HG02973 (cell line): ENCODE results near the gene KCTD14.
"Not testable (repeated sequence)": the region's sequence is repeated elsewhere in the genome, so short reads cannot be mapped to it uniquely, and the experiment has no call there.

Source experiments
- ATAC-seq: cut with Tn5 transposase; IDR thresholded peaks from one replicate; pipeline ENCODE4 v1.9.1; 2021; ENCODE audit warnings: moderate library complexity; ENCODE audit not compliant: unreplicated experiment

The KCTD14 gene, protein sequence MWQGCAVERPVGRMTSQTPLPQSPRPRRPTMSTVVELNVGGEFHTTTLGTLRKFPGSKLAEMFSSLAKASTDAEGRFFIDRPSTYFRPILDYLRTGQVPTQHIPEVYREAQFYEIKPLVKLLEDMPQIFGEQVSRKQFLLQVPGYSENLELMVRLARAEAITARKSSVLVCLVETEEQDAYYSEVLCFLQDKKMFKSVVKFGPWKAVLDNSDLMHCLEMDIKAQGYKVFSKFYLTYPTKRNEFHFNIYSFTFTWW

DNA sequence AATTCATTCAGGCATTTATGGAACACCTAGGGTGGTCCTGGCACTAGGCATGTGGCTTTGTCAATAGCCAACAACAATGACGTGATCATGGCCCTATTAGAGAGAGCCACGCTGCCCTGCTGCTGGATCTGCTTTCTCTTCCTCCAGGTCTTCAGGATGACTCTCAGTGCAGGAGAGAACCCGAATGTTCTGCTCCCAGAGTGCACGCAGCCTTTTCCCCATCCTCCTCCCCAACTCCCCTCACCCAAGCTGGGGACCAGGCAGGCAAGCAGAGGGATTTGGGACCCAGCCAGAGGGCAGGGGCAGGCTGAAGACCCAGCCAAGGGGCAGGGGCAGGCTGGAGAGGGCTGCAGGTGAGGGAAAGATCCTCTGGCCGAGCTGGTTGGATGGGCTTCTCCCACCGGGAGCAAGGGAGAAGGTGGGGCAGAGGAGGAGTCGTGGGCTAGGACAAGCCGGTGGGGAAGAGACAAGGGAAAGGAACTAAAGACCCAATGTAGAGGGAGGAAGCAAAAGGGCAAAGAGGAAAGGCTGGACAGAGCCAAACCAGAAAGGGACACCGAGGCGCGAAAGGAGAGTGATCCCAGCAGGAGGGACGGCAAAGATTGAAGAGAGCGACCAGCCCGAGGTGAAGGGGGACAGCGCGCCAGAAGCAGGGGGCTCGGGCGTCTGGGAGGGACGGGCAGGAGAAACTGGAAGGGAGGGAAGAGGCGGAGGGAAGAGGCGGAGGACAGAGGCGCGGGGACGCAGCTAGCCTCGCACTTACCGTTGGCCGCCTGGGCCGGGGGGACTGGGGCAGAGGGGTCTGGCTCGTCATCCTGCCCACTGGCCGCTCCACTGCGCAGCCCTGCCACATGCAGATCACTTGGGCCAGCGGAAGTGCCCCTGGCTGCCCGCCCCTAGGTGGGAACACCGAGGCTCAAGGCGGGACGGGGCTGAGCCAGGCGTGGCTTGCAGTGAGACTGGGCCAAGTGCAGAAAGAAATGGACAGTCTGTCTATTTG, at the start of gene KCTD14:
Gene KCTD14, minus strand, starts transcription at position 880 of the 1,000 bp plus-strand sequence. Its CDS starts 27 bp downstream, at position 853.
- ATAC-seq = no peak

DNA sequence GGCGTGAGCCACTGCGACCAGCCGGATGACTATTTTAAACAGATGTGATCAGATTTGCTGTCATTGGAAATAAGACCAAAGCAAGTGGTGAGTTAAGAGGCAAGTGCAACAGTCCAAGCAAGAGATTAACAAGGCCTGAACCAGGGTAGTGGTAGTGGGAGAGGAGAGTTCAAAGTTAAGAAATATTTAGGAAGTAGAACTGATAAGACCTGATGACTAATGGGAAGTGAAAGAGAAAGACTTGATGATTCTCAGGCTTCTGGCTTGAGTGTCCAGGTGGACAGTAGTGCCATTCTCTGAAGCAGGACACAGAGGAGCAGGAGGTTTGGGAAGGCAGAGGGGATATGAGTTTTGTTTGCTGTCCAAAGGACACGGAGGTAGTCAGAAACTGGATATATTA, 49.4 kb upstream of the KCTD14 start:
- no peak for ATAC-seq

DNA sequence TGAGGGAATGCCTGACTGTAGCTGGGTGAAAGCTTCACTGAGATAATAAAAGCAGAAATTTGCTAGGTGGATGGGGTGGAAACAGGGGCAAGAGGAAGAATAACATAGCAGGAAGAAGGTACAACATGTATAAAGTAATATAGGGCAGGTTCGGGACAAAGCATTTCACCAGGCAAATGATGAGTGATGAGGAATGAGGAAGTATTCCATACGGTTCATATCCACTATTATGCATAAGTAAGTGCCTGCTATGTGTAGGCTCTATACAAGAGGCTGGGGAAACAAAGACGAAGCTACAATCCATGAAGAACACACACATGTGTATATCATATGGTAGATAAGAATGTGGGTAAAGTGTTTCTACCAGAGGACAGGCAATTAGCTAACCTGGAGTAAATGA, 48.6 kb upstream of the KCTD14 start:
- no peak for ATAC-seq

DNA sequence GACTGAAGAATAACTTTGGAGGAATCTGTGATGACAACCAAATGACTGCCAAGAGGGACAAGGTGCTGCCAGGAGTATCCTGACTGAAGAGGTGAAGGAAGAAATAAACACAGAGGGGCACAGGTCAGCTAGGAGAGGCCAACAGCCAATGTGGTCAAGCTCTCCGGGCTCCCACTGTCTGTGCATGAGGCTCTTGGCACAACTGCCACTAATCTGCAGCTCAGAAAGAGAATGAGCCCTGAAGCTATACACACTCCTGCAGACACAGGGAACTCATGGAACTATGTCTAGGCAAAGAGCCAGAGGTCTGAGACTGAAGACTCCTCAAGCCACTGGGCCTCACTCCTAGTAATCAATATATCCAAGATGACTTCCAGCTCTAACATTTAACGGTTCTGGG, 47.5 kb upstream of the KCTD14 start:
- ATAC-seq = no peak

DNA sequence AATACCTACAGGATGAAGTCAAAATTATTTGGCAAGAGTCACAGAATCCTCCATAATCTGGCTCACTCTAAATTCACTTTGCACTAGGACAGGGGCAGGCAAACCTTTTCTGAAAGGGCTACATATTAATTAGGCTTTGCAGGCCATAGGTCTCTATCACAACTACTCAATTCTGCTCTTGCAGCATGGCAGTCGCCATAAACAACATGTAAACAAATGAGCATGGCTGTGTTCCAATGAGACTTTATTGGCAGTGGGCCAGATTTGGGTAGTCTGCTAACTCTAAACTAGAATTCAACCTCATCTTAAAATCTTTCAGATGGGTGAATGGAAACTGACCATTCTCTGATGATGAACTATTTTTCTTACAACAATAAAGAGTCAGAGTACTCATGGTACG, 46.4 kb upstream of the KCTD14 start:
- no peak for ATAC-seq

DNA sequence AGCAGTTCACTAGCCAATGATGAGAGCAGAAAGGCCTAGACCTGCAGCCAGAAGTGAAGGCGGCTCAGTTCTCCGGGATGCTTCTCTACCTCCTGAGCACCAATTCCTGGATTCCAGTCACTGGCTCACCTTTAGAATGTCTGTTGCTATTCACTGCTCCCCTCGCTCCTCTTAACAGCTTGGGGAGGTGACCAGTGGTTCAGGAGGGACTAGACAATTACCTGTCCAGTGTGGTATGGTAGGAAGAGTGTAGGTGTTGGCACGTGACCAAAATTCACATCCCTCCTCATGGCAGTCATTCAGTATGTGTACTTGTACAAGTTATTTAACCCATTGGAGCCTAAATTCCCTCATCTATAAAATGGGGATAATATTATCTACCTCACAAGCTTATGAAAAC, 44.6 kb upstream of the KCTD14 start:
- no peak for ATAC-seq

DNA sequence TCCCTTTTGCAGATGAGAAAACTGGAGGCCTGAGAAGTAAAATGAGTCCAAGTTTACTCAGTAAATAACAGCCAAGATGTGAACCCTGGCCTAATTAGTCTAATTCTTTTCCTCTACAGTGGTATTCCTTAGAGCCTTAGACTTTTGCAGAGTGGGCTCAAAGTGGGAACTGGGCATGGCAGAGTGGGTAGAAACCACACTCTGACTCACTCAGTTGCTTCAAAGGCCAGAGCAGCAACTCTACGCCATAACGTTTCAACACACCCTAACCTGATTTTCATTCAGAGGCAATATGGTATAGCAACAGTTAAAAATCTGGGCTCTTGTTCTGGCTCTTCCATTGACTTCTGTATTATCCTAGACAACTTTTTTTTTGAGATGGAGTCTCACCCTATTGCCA, 43.4 kb upstream of the KCTD14 start:
- ATAC-seq = no peak

DNA sequence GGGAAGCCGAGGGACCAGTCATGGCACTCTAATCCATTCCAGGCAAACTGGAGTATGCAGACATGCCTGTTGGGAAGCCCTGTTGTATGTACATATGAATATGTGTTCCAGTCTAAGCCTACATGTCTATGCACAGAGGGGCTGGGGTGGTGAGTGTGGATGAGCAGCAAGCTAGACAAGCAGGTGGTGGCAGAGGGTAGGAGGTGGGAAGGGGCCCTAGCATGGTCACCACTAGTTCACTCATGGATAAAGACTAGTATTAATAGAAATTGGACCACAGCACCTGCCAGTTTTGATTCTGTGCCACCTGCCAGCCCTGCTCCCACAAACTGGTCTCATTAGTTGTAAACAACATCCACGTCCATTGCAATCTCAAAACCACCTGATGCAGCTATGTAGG, 42.1 kb upstream of the KCTD14 start:
- no peak for ATAC-seq

DNA sequence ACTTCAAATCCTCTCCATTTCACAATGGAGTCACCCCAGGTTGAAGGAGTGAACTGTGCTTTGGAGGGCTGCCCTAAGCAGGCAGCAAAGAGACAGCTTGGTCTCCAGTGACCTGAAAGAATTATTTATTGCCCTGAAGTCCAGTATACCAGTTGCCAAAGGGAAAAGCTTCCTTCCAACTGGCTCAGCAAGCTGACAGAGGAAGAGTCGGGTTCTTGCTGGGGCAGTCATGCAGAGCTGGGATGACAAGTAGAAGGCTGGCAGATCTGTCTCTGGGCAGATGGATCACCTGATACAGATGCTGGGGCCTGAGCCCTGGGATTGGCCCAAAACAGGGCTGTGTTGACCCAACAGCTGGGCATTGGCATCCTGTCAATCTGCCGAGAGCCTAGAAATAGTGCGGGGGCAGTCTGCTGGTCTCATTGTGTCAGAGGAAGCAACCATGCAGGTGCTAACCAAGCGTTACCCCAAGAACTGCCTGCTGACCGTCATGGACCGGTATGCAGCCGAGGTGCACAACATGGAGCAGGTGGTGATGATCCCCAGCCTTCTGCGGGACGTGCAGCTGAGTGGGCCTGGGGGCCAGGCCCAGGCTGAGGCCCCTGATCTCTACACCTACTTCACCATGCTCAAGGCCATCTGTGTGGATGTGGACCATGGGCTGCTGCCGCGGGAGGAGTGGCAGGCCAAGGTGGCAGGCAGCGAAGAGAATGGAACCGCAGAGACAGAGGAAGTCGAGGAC, 40.5 kb upstream of the KCTD14 start, which contains the start of gene THRSP:
Gene THRSP, plus strand, starts transcription at position 422 of the 742 bp plus-strand sequence. Its CDS starts 21 bp downstream, at position 443.
- no peak for ATAC-seq

DNA sequence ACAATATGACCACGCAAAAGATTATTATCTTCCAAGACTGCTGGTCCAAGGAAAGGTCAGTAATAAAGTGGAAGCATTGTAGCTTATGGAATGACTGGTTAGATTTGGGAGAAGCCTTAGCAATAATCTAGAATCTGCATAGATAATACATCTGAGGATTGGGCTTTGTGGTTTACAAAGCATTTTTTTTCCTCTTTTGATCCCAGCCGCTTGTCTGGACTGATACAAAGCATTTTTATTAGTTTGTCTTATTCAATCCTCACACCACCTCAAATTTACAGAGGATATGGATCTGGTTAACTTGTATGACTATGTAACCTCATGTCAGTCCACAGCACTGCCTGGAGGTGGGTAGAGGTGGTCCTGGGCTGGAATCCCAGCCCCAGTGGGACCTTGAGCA, 39.6 kb upstream of the KCTD14 start:
- ATAC-seq = no peak

DNA sequence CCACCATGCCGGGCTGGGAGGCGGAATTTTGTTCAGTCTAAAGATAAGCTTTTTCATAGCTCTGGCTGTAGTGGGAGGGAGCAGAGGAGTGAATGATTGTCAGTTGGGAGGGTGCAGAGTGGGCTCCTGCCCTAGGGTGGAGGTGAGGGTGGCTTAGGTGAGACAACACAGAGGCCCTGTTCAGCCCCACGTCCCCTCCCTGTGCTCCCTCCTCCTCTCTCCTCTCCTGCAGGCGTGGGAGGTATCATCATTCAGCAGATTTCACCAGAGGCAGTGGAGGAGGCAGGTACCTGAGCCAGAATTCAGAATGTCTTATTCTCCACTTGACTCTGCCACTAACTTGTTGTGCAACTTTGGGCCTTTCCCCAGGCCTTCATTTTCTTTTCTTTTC, 38.8 kb upstream of the KCTD14 start:
- ATAC-seq = no peak

DNA sequence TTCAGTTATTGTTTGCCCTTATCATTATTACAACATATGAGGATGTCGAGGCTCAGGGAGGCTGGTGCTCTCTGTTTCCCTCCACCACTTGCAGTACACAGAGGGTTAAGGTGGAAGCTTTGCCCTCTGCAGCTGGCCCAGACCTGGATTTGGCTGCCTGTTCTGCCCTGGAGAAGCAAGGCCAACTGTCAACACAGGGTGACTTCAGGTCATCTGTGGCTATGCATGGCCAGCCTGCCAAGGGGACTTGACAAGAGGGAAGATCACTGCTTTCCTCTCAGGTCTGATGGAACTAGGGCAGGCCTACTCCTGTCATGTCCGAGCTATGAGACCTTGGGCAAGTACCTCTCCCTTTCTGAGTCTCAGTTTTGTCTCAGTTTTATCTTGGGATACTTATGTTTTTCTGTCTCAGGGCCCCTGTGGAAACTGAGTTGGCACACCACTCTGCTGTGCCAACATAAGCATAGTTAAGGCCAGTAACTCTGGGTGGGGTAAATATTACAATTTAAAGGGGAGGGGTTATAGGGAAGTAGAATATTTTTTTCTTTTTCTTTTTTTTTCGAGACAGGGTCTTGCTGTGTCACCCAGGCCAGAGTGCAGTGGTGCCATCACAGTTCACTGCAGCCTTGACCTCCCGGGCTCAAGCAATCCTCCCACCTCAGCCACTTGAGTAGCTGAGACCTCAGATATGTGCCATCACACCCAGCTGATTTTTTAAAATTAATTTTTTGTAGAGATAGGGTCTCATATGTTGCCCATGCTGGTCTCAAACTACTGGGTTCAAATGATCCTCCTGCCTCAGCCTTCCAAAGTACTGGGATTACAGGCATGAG, 38.2 kb upstream of the KCTD14 start:
- no peak for ATAC-seq

DNA sequence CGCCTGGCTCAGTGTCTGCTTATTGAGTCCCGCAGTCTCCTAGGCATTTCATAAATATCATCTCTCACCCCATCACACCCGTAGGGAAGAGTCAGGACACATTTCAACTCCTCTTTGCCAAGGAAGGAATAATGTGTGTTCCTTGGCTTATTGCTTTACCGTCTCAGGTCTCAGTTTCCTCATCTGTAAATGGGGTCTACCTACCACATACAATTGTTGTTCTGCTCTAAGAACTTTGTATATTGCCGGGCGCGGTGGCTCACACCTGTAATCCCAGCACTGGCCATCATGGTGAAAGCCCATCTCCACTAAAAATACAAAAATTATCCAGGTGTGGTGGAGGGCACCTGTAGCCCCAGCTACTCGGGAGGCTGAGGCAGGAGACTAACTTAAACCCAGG, 37.5 kb upstream of the KCTD14 start:
- ATAC-seq = no peak

DNA sequence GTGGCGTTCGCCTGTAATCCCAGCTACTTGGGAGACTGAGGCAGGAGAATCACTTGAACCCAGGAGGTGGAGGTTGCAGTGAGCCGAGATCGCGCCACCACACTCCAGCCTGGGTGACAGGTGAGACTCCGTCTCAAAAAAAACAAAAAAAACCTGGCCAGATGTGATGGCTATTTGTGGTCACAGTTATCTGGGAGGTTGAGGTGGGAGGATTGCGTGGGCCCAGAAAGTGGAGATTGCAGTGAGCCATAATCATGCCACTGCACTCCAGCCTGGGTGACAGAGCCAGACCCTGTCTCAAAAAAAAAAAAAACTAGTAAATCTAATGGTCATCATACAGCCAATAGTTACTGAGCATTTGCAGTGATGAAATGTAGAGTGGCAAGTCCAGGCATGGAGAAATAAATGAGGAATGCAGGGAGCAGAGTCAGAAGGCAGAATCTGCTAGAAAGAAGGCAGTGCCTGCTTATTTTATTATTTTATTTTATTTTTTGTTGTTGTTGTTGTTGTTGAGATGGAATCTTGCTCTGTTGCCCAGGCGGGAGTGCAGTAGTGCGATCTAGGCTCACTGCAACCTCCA, 36.8 kb upstream of the KCTD14 start:
- ATAC-seq = not testable (repeated sequence)

DNA sequence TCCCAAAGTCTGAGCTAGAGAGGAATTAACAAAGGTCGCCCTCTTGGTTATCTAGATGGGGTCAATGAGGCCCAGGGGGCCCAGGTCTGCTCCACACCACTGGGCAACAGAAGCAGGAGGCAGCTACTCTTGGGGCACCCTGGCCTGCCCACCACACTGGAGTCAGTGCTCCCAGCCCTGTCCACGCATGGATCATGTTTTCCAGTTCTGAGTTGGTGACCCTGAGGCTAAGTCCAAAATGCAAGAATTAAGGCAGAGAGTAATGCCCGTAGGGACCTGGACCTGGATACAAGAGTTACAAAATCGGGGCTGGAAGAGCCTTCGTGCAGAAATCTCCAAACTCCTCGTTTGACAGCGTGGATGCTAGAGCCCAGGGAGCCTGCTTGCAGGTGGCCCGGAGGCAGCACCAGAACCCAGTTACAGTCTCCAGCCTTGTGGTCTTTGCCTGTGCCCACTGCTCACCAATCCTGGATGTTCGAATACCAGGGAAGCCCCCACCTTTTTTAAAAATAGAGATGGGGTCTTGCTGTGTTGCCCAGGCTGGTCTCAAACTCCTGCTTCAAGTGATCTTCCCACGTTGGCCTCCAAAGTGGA, 34.5 kb upstream of the KCTD14 start:
- no peak for ATAC-seq

DNA sequence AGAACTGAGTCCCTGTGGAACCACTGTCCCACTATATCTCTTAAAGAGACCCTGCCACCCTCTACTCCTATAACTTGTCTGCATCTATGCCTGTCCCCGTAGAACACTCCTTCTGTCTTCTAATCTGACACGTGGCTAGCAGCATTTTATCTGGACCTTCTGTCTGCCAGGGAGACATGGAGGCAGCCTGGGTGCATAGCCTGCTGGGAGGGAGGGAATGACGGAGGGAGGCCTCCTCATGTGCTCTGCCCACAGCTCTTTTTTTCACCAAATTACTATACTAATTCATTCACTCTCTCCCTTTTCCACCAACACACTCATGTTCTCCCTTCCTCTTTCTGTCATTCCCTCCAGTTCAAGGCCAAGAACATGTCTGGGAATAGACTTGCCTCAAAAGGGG, 33.0 kb upstream of the KCTD14 start:
- ATAC-seq = no peak

DNA sequence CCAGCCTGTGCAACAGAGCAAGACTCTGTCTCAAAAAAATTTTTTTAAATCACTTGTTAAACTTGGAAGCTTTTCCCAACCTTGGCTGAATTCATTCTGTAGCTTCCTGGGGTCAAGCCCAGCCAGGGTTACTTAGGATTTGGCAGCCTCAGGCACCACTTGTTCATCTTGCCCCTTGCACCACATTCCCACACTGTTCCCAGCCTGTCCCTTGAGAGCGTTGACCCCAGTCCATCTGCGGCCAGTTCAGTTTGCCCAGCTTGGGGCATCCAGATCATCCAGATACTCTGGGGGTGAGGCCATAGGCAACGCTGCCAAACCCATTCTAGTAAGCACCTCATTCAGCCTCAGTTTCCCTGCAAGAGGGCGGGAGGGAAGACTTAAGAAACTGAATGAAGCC, 31.9 kb upstream of the KCTD14 start:
- ATAC-seq = no peak

DNA sequence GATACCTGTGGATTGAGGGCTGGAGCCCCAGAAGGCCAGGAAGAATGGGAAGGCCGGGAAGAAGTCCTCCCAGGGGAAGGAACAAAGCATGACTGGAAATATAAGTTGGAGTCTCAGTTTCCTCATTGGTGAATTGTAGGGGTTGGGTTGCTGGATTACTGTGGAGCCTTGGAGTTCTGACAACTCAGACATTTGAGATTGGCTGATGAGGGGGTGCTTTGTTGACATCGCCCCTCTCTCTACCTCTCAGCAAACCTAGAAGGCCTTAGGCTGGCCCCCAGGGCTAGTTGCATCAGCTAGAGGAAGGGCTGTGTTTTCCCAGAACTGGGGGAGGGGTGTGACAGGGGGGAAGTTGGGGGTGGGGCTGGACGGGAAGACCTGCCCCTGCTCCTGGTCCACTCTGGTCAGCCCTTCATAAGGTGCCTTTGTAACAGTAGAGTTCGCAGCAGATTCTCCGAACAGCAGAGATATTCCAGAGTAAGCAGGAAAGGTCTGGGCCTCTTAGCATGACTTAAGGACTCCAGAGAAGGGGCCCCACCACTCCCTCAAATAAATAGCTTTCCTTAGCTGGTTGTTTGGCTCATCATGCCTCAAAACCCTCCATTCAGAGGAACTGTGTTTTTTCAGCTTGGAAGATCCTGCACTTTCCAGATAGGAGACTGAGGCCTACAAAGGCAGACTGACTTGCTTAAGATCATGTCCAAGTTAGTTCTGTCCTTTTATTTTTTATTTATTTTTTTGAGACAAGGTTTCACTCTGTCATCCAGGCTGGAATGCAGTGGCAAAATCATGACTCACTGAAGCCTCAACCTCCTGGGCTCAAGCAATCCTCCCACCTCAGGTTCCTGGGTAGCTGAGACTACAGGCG, 28.1 kb upstream of the KCTD14 start:
- ATAC-seq = no peak

DNA sequence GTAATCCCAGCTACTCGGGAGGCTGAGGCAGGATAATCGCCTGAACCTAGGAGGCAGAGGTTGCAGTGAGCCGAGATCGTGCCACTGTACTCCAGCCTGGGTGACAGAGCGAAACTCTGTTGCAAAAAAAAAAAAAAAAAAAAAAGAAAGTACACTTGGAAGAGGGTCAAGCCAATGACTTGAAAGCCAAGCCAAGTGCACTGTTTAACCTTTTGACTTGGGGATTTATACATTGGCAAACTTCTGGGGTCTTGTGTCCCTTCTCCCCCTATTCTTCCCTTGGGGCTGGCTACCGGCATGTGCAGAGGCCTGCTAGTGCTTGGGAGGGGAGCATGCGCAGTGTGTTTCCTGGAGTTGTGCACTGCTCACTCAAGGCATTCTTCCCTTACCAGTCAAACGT, 26.3 kb upstream of the KCTD14 start:
- no peak for ATAC-seq
